Fibroblast of skin of left quadriceps (primary cell): ENCODE data around the gene EFEMP2.
"Not testable (repeated sequence)": the region's sequence is repeated elsewhere in the genome, so short reads cannot be mapped to it uniquely, and the experiment has no call there.

ENCODE experiments used
- DNase-seq, 2 experiments: peaks; one replicate each; pipeline ENCODE4 v3.0.0-alpha.2; 2013; ENCODE audit warnings: low read depth in 2 of 2

Gene EFEMP2

DNA sequence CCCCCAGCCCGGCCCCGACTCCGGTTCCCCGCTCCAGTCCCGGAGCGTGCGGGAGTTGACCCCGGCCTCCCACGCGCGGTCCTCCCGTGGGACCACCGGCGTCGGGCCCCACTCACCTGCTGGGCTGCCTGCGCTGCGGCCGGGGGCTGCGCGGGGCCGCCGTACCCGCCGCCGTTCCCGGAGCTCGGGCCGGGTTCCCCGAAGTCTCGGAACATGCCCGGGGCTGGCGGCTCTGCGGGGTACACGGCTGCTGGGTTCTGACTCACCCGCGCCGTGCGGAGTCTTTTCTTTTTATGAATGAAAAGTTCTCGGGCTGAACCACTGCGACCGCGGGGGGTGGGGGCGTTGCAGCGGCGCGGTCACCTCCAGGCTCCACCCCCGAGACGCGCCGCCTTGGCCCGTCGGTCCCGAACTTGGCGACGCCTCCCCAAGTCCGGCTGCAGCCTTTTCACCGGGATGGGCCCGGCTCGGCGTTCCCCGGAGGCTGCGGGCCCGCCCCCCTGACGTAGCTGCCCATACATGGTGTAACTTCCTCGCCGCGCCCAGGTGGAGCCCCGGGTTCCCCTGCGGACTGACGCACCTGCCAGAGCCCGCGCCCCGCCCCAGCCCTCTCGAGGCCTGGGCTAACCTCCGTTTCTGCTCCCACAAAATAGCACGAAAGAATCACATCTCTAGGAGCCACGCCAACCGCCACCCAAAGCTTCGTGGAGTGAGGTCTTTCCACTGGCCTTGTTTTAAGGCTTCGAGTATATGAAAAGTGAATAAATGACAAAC is 27.7 kb upstream of the EFEMP2 start, which contains the start of gene FOSL1:
Gene FOSL1 (minus strand): TSS at position 264 of the 774 bp plus-strand sequence. CDS start 49 bp downstream, at position 215.
- peak; percentile 80 to 81 for DNase-seq

DNA sequence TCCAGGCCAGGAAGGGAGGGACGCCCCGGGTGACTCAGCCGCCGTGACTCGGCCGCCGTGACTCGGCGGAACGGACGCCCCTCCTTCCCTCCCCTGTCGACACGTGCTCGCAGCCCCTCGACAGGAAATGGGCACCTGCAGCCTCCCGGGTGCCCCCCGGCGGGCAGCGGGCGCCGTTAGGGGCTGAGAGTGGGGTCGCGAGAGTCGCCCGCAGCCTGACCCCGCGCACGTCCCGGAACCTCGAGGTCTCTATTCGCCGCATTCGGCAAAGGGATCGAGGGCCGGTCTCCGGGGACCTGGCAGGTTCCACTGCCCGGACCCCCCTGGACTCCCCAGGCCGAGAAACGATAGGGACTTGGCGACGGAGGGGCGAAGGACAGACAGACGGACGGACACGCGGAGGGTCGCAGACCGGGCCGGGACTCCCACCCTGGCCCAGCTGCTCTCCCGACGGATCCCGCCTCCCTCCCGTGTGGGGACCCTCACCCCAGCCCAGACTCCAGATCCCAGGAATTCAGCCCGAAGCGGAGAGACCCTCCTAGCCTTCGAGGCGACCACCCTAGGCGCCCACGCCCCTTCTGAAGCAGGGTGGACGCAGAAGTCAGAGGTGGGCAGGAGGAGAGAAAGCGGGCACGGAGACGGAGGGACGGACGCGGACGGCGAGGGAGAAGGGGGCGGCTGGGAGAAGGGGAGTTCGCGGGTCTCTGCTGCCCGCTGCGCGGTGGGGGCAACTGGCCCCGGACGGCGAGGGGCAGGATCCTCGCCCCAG is 26.9 kb upstream of the EFEMP2 start:
- DNase-seq, result no peak

DNA sequence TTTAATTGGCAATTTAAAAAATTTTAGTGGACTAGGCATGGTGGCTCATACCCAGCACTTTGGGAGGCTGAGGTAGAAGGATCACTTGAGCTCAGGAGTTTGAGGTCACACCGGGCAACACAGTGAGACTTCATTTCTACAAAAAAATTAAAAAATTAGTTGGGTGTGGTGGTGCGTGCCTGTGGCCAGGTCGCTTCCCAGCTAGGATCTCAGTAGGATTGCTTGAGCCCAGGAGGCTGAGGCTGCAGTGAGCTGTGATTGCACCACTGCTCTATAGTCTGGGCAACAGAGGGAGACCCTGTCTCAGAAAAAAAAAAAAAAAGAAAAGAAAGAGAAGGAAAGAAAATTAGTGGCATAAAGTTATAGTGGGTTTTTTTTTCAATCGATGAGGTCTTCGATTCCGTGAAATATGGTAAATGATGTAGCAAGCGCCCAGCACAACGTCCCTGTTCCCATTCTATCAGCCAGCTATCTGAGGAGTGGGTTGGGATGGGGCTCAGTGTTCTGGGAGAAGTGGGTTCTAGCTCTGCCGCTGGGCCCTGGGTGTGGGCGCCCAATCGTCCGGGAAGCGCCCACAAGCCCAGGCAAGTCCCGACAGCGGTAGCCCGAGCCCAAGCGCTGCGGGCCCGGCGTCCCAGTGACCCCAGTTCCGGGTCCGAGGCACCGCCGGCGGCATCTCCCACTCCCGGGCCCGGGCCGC is 26.2 kb upstream of the EFEMP2 start:
- no peak for DNase-seq

DNA sequence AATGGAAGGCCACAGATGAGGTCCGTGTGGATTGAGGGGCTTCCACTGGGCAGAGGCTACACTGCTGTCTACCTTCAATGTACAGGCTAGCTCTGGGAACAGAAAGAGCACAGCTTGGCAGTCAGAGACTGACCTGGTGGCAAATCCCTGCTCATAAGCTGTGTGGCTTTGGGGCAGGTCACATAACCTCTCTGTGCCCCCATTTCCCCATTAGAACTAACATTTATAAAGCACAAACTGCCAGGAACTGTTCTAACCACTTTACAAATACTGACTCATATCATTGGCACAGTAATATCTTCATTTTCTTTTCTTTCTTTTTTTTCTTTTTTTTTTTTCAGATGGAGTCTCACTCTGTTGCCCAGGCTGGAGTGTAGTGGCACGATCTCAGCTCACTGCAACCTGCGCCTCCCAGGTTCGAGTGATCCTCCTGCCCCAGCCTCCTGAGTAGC is 24.4 kb upstream of the EFEMP2 start:
- DNase-seq, result no peak

DNA sequence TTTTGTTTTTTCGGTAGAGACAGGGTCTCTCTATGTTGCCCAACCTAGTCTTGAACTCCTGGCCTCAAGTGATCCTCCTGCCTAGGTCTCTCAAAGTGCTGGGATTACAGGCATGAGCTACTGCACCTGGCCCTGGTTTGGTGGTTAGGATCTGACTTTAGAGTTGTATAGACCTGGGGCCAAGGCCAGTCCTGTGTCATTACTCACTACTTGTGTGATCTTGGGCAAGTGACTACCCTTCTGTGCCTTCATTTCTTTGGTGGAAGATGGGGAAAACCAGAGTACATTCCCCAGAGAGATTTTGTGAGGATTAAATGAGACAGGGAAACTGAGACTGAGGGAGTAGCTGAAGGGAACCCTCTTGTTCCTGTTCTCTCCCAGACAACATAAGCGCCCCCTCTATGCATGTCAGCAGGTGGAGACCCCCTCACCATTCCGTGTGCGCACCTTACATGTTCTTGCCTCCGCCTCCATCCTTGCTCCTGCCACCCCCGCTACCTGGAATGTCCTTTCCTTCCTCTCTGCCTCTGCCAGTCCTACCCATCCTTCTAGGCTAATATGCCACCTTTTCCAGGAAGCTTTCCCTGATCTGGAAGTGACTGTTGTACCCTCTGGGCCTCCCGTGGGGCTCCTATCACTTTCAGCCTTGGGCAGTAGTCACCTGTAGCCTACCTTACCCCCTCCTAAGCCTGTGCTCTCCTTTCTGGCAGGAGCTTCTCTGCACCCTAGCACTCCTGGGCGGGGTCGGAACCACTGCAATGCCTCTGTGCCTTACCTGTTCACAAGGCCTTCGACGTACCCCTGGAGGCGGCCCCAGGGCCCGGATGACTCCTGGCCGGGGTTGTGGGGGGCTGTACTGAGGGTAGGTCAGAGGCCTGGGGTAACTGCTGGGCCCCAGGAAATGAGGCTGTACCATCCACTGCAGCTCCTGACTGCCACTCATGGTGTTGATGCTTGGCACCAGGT is 23.7 kb upstream of the EFEMP2 start:
- DNase-seq, result no peak

DNA sequence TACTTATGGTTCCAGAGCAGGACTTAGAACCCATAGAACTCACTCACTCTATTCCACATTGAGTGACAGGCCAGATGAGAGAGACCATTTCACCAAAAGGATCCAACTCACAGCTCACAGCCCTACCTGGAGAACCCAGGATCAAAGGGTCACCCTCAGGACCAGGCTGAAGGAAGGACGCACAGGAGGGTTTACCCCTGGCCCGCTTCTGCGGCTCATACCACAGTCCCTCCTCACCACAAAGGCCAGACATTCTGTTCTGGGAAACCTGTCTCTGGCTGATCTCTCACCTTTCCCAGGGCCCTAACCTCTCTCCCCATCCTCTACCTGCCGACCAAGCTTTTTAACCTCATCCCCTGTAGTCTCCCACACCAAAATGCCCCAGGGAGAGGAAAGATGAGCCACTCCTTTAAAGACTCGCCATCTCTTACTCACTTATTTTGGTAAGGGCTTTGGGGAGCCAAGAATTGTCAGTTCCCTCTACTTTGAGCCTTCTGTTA is 22.9 kb upstream of the EFEMP2 start:
- DNase-seq, result no peak

DNA sequence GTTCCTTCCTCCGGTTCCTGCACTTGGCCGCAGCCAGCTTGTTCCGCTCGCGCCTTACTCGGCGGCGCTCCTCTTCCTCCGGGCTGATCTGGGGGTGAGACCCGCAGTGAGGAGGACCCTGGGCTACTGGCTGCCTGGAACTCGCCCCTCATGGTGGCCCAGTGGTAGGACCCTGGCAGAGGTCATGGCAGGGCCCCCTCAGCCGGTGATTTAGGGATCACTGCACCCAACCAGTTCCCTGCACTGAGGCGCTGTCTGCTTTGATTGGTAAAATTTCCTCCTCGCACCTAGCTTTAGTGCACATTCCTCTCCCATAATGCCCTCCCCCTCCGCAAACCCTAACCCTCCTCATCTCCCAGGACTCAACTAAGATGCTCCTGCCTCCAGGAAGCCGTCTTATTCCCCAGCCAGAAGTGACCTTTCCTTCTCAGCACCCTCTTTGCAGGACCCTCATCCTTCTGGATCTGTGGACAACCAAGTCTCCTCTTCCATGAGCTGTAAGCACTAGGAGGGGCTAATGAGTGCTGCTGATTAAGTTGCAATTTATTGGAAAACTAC is 21.5 kb upstream of the EFEMP2 start:
- DNase-seq, result no peak

DNA sequence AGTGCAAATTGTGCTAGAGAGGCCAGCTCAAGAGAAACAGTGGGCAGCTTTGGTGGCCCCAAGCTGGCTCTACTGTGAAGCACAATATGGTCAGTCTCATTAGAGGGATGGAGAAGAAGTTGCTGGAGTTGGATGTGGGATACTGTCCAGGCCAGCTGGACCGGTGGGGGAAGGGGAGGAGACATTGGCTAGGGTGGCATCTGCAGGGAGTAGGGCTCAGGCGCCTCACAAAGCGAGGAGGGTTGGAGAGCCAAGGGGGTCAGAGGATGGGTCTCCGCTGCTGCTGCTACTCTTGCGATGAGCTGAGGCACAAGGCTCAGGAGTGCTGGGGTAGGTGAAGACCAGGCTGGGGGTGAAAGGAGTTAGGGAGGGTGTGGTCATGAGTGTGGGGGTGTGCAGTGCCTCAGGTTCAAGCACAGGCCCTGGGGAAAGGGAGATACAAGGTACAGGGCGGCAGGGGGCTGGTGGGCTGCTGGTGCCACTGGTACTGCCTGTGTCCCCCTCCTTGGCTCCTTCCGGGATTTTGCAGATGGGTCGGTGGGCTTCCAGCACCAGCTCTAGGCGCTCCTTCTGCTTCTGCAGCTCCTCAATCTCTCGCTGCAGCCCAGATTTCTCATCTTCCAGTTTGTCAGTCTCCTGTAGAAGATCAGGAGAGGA is 20.2 kb upstream of the EFEMP2 start:
- DNase-seq, result no peak

DNA sequence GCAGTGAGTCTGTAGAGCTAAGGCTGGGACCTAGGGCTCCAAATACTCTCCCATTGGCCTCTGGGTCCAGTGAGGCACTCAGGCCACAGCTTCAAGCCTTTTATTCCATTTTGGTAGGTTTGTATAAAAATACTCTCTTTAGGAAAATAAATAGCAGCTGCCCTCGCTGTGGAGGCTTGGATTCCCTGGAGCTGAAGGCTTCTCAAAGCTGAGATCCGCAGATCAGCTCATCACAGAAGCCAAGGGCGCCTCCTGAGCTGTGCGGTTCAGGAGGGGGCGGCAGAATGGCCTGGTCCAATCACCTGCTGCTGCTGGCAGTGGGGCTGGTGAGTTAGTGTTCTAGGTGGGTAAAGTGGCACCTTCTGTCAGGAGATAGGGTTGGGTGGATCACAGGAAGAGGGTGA is 19.5 kb upstream of the EFEMP2 start:
- not testable (repeated sequence) for DNase-seq

DNA sequence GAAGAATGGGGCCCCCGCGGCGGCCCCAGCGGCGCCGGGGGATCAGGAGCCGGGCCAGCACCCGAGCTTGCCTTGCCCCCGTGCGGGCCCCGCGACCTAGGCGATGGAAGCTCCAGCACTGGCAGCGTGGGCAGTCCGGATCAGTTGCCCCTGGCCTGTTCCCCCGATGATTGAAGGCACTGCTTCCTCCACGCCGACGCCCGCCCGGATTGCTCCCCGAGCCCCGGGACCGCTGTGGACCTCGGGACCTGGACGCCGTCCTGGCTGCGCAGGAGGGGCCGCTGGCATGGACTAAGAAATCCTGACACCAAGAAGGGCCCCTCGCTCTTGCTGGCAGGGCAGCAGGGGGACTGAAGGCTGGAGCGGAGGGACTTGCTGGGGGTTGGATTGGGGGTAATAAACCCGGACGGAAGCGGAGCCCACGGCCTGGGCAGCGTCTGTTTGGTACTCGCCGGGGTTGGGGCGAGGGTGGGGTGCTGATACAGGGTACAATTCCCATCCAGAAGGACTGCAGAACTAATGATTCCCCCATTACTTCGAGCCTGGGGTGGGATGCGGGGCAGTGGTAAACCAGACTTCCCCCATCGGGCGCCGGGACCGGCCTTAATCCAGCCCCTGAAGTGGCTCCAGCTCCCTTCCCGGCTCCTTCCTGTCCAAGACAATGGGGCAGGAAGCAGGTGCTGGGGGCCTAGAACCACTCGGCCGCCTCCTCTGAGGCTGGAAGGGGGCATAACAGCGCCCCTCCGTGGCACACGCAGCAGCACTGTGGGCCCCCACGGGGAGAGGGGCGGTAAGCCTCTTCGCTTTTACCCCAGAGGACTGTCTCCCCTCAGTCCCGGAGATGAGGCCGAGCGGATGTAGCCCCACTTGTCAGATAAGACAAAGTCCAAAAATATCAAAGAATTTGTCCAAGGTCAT is 18.9 kb upstream of the EFEMP2 start:
- DNase-seq, result no peak

DNA sequence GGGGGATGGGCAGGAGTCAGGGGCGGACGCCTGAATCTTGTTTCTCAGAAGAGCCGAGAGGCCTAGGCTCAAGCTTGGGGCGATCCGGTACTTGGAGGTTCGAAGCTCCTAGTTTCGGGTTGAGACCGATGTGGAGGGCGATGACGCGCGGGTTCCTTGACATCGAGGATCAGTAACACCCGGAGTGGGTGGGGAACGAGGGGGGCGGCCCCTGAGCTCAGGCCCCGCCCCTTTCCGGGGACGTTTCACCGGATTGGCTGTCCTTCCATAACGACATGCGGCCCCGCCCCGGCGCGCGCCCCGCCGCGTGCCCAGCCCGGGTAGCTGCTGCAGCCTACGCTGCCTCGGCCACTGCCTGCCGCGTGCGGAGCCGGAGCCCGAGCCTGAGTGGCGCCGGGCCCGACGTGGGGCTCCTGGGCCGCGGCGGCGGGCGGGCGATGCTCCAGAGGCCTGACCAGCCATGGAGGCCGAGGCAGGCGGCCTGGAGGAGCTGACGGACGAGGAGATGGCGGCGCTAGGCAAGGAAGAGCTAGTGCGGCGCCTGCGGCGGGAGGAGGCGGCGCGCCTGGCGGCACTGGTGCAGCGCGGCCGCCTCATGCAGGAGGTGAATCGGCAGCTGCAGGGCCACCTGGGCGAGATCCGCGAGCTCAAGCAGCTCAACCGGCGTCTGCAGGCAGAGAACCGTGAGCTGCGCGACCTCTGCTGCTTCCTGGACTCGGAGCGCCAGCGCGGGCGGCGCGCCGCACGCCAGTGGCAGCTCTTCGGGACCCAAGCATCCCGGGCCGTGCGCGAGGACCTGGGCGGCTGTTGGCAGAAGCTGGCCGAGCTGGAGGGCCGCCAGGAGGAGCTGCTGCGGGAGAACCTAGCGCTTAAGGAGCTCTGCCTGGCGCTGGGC is 18.0 kb upstream of the EFEMP2 start, which contains the start of gene CCDC85B:
Gene CCDC85B (plus strand): TSS at position 350 of the 895 bp plus-strand sequence. CDS start 111 bp downstream, at position 461.
- peak; percentile 89 to 90 for DNase-seq

DNA sequence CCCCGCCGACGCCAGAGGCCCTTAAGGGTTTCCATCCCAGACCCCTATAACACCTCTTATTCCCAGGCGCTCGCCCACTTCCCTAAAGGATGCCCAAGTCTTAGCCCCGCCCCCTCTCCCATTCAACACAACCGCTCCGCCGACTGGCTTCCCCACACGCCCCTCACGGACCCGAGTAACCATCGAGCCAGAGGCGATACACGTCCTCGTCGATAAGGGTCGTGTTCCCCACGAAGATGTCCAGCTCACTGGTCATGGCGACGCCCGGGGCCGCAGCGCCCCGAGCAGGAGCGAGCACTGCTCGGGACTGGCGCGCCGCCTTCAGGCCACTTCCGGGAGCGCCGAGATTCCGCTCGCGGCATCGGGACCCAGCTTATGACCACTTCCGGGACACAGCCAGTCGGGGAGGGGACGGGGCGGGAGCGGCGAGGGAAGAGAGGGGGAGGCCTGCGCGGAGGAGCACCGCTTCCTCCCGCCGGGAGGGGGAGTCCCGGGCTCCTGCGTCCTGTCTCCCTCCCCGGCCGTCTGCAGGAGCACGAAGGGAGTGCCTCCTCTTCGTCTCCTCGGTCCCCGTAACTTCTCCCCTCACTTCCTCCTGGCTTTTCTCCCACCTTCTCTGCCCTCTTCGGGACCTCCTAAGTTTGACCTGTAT is 15.7 kb upstream of the EFEMP2 start, which contains the start of gene FIBP:
Gene FIBP (minus strand): TSS at position 309 of the 652 bp plus-strand sequence. CDS start 53 bp downstream, at position 256.
- peak; percentile 93 for DNase-seq

DNA sequence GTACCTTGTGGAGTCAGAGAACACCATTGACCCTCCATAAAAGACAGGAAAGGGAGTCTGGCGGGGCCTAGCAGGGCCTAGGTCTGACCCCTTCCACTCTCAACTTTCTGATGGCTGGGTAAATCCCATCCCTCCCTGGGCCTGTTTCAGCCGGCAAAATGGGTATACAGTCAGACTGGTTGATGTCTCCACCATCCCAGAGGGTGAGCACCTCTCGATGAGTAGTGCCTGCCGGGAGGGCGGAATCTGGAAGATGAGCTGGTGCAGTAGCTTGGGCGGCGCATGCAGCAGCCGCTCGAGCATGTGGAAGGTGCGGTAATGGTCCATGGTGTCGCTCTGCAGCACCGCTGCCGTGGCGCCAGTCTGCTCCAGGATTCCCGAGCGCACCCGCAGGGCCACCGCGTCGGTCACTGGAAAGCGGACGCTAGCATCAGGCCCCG is 15.1 kb upstream of the EFEMP2 start:
- DNase-seq, result no peak

DNA sequence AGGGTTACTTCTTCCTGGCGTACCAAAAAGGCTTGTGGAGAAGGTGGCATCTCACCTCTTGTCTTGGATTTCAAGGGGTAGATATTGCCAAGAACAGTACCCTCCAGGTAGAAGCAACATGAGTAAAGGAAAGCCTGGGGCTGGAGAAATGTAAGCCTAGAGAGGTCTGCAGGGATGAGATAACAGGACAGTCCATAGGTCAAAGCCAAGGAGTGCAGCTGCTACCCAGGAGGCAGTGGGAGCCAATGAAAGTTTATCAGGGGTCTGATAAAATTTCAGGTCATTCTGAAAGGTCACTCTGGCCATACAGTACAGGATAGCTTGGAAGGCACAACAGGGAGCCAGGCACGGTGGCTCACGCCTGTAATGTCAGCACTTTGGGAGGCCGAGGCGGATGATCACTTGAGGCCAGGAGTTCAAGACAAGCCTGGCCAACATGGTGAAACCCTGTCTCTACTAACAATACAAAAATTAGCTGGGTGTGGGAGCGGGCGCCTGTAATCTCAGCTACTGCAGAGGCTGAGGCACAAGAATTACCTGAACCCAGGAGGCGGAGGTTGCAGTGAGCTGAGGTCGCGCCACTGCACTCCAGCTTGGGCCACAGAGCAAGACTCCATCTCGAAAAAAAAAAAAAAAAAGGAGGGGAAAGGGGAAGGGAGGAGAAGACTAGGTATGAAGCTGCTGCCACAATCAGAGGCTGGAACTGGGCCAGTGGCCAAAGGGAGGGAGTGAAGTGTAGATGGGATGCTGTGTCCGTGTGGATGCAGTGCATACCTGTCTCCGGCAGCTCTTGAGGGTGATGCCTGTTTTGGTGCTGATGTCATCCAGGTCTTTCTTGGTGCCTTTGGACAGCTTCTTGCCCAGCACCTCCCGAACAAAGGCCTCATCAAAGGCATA is 14.5 kb upstream of the EFEMP2 start:
- DNase-seq, result no peak

DNA sequence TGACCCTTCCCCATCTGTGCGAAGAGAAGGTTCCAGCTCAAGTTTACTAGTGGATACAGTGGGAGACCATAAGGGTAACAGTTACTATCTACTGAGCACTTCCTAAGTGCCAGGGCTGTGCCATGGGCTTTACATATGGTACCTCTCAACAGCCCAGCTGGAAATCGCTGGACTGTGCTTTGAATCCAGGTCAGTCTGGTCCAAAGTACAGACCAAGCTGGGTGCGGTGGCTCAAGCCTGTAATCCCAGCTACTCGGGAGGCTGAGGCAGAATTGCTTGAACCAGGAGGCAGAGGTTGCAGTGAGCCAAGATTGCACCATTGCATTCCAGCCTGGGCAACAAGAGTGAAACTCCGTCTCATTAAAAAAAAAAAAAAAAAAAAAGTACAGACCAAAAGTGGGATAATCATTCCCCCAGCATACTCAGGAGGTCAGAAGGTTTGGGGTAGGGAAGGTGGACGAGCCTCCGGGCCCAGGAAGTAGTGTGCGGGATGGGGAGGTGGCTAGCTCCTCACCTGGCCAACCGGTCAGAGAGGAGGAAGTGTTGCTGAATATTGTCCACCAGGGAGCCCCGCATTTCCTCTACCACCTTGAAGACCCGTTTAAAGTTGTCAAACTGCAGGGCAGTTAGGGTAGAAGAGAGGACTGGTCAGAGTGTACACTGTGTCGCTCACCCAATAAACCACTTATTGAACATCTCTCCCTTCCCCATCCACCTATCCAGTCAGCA is 13.4 kb upstream of the EFEMP2 start:
- no peak for DNase-seq
